GM12874 (cell line): ENCODE data around the gene REXO4.
A peak's percentile ranks its signal among the peaks of the same experiment; 100 is the strongest.

Experiments used
- TF ChIP-seq, protein P1 (sequence below): IDR thresholded peaks from 2 replicates; pipeline ENCODE4 v1.5.1; 2011; ENCODE audit warnings: low read depth, mild to moderate bottlenecking, control low read depth, low read length, moderate library complexity; ENCODE audit not compliant: insufficient read depth

The REXO4 gene

GRCh38 chr9:133460405-133461175 lies 42.8 kb upstream of the REXO4 start:
- TF ChIP-seq, protein P1, sequence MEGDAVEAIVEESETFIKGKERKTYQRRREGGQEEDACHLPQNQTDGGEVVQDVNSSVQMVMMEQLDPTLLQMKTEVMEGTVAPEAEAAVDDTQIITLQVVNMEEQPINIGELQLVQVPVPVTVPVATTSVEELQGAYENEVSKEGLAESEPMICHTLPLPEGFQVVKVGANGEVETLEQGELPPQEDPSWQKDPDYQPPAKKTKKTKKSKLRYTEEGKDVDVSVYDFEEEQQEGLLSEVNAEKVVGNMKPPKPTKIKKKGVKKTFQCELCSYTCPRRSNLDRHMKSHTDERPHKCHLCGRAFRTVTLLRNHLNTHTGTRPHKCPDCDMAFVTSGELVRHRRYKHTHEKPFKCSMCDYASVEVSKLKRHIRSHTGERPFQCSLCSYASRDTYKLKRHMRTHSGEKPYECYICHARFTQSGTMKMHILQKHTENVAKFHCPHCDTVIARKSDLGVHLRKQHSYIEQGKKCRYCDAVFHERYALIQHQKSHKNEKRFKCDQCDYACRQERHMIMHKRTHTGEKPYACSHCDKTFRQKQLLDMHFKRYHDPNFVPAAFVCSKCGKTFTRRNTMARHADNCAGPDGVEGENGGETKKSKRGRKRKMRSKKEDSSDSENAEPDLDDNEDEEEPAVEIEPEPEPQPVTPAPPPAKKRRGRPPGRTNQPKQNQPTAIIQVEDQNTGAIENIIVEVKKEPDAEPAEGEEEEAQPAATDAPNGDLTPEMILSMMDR, result no peak

DNA sequence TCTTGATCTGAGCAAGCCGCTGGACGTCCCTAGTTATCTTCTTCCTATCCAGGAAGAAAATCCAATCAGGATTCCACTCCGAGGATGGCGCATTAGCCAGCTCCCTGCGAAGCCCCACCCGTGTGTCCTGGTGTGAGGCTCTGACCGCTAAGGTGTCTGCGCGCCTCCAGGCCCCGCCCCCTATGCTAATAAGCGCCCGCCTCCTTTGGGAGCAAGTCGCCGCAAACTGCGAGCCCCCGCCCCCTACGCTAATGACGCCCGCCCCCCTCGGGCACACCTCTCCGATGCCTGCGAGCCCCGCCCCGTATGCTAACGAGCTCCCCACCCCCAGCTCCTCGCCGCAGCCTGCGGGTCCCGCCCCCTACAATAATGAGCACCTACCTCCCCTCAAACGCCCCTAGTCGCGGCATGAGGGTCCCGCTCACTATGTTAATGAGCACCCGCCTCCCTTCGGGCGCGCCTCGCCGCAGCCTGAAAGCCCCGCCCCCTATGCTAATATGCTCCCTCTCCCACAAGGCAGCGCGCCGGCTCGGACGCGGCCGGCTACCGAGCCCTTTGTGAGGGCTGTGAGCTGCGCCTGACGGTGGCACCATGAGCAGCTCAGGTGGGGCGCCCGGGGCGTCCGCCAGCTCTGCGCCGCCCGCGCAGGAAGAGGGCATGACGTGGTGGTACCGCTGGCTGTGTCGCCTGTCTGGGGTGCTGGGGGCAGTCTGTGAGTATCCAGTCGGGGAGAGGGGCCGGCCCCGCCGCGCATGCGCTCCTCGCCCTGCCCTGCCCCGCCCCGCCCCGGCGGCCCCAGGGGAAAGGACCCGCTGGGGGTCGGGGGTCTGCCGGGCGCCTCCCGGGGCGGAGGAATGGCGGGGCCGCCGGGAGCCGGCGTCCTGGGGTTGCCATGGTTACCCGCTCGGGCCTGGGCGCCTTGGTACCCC lies 41.9 kb upstream of the REXO4 start, which contains the start of gene CACFD1:
Gene CACFD1, plus strand, starts transcription at position 503 of the 929 bp plus-strand sequence. Its CDS starts 89 bp downstream, at position 592.
- TF ChIP-seq, protein P1, result no peak

- TF ChIP-seq, protein P1, result no peak
Observed at GRCh38 chr9:133458643-133459312, 41.0 kb upstream of the REXO4 start.

GRCh38 chr9:133457748-133458147 lies 39.9 kb upstream of the REXO4 start:
- TF ChIP-seq, protein P1, result no peak

DNA sequence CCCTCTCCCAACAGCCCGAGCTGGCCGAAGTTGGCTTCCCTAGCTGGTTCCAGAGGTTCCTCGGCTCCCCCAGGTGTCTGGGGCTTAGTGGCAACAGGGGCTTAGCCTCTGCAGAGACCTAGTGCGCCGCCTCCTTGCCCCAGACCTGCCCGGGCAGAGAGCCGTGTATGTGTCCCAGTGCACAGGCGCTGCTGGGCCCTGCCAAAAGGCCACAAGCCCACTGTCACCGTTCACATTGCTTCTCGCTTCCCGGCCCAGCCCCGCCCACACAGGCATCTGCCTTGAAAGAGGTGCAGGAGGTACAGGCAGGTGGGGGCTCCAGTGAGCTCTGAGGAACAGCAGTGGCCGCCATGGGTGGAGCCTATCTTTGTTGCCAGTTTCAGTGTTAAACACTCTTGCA lies 39.4 kb upstream of the REXO4 start:
- TF ChIP-seq, protein P1, result no peak

GRCh38 chr9:133456409-133456808 lies 38.6 kb upstream of the REXO4 start:
- TF ChIP-seq, protein P1, result peak; percentile 35; the same call in 1 of the 2 replicates

GRCh38 chr9:133455936-133456335 lies 38.1 kb upstream of the REXO4 start:
- TF ChIP-seq, protein P1, result no peak
